Subcutaneous preadipocyte (primary cell): ENCODE measurements around the gene IL17REL. TPM values are rescaled to one million over a fixed set of nuclear protein-coding genes. Genes with fewer than 3 reads are reported as not detected.

Experiments
- small RNA-seq: library from RNA; depleted of rRNA; stranded (forward); fragments of <200 nt; gene quantifications from one replicate; pipeline ENCODE3, GENCODE V24; 2012
- total RNA-seq: library from RNA; depleted of rRNA; stranded (reverse); fragments of >200 nt; gene quantifications from 2 replicates; pipeline ENCODE4 v1.2.3, GENCODE V29; 2012

Gene IL17REL
- not detected in 2 replicates for total RNA-seq

DNA sequence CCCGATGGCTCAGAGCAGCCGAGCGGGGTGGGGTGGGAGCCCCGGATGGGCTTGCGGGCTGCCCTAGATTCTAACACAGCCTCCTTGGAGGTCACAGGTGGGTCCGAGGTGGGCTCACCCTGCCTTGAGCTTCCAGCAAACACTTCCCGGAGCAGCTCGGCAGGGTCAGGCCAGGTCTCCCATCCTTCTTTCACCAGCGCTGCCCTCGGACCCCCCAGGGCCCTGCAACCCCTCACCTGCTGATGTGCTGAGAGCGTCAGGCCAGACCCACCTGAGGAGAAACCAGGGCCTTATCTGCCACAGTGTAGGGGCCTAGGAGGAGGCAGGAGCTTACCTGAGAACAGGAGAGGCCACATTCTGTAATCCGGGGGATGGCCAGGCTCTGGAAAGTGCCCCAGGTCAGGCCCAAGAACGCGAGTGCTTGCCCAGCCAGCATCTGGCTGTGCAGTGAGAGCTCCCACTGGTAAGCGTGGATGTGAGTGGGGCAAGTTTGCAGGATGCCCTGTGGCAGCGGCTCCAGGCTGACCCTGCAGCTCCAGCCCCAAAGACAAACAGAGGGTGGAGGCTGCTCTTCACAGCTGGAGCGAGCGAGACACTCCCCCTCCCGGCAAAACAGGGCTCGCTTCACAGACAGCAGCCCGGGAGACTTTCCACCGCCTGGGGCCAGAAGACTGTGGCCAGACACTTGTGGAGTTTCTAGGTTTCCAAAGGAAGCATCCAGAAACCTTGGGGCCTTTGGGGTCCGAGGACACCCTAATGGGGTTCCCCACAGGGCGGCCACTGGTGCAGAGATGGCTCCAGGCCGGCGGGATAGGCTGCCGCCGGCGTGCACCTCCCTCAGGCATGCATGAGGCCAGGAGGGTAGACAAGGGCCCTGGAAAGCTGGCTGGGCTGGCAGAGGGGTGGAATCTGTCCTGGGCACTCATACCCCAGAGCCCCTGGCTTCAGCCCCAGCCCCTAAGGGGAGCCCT is at the start of gene IL17REL:
IL17REL (minus strand) TSS at position 555 of the 971 bp plus-strand sequence; CDS start at position 436, 119 bp downstream.

GRCh38 chr22:50058061-50058905 is 45.7 kb upstream of the IL17REL start, which contains the start of gene TTLL8:
TTLL8 (minus strand) TSS chr22:50058298.

DNA sequence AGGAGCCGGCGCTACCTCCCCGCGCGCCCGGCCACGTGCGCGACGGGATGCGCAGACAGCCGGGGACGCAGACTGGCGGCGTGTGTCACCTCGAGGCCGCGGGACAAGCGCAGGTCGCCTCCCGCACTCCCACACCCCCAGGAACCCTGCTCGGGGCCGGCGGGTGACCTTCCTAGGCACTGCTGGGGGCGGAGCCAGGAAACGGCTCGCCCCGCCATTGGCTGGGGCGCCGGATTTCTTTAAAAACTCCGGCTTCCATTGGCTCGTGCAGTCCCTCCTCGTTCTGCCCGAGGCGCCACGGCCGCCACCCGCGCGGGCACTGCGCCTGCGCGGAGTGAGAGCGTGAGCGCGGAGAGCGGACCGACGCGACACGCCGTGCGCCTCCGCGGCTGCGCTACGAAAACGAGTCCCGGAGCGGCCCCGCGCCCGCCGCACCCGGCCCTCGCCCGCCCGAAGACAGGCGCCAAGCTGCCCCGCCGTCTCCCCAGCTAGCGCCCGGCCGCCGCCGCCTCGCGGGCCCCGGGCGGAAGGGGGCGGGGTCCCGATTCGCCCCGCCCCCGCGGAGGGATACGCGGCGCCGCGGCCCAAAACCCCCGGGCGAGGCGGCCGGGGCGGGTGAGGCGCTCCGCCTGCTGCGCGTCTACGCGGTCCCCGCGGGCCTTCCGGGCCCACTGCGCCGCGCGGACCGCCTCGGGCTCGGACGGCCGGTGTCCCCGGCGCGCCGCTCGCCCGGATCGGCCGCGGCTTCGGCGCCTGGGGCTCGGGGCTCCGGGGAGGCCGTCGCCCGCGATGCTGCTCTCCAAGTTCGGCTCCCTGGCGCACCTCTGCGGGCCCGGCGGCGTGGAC is 52.2 kb downstream of the IL17REL start, which contains the start of gene PIM3:
PIM3 (plus strand) TSS at position 614 of the 846 bp plus-strand sequence; CDS start at position 790, 176 bp downstream.

Small RNA genes lying within 50 kb of the gene (small RNA-seq; reads per million reads assigned to genes)
- not detected for gene MIR6821

Other genes with a start within 250 kb of the IL17REL start
- 20.2 and 25.0 TPM in 2 replicates for gene BRD1, start 184.9 kb downstream of the IL17REL start, total RNA-seq
- gene ZBED4, start 158.9 kb downstream of the IL17REL start, total RNA-seq, result 8.5 and 13.5 TPM in 2 replicates
- gene ALG12, start 94.3 kb downstream of the IL17REL start, total RNA-seq, result 16.2 and 24.0 TPM in 2 replicates
- 46.7 and 52.2 TPM in 2 replicates for gene CRELD2, start 94.1 kb downstream of the IL17REL start, total RNA-seq
- 30.5 and 35.4 TPM in 2 replicates for gene PIM3, start 52.0 kb downstream of the IL17REL start, total RNA-seq
- not detected in 2 replicates for gene TTLL8, start 45.5 kb upstream of the IL17REL start, total RNA-seq
- not detected in 2 replicates for gene MLC1, start 72.7 kb upstream of the IL17REL start, total RNA-seq
- gene MOV10L1, start 77.2 kb upstream of the IL17REL start, total RNA-seq, result 0.37 and 0.59 TPM in 2 replicates
- gene PANX2, start 158.0 kb upstream of the IL17REL start, total RNA-seq, result under 0.01 and 0.37 TPM in 2 replicates
- 24.3 and 34.2 TPM in 2 replicates for gene TRABD, start 173.1 kb upstream of the IL17REL start, total RNA-seq
- gene SELENOO, start 188.2 kb upstream of the IL17REL start, total RNA-seq, result 19.5 and 22.3 TPM in 2 replicates
- 27.9 and 28.5 TPM in 2 replicates for gene TUBGCP6, start 232.3 kb upstream of the IL17REL start, total RNA-seq
- gene HDAC10, start 238.5 kb upstream of the IL17REL start, total RNA-seq, result 19.1 and 22.5 TPM in 2 replicates
- 24.3 and 34.8 TPM in 2 replicates for gene MAPK12, start 248.9 kb upstream of the IL17REL start, total RNA-seq